DMS114 treated with DMSO at 0.1 percent for 48 hours (cell line): ENCODE results near the gene CCDC68.
"Not testable (repeated sequence)": the region's sequence is repeated elsewhere in the genome, so short reads cannot be mapped to it uniquely, and the experiment has no call there.

ENCODE experiments used
- DNase-seq: peaks from one replicate; lab custom pipeline; 2025; ENCODE audit not compliant: unreplicated experiment; lab: John Stamatoyannopoulos, UW

Gene CCDC68

GRCh38 chr18:54958704-54959625, at the start of gene CCDC68:
TSS of gene CCDC68 (minus strand) at chr18:54959461. CDS start at chr18:54942791, 16,670 bp downstream.
- no peak for DNase-seq

- no peak for DNase-seq
Observed at GRCh38 chr18:55007602-55008001, 48.3 kb upstream of the CCDC68 start.

- DNase-seq, result no peak
Observed at GRCh38 chr18:55003695-55004094, 44.4 kb upstream of the CCDC68 start.

- DNase-seq, result no peak
Observed at GRCh38 chr18:55002261-55002660, 43.0 kb upstream of the CCDC68 start.

- DNase-seq, result no peak
Observed at GRCh38 chr18:55001394-55002024, 42.2 kb upstream of the CCDC68 start.

GRCh38 chr18:55000529-55000928, 41.3 kb upstream of the CCDC68 start:
- no peak for DNase-seq

- DNase-seq, result no peak
Observed at GRCh38 chr18:54999016-54999415, 39.8 kb upstream of the CCDC68 start.

GRCh38 chr18:54995421-54996143, 36.3 kb upstream of the CCDC68 start:
- DNase-seq, result no peak

- no peak for DNase-seq
Observed at GRCh38 chr18:54991981-54992380, 32.7 kb upstream of the CCDC68 start.

- no peak for DNase-seq
Observed at GRCh38 chr18:54984908-54985307, 25.6 kb upstream of the CCDC68 start.

GRCh38 chr18:54983791-54984190, 24.5 kb upstream of the CCDC68 start:
- DNase-seq, result no peak

- peak; percentile 51 for DNase-seq
Observed at GRCh38 chr18:54983041-54983686, 23.9 kb upstream of the CCDC68 start.

GRCh38 chr18:54981076-54981475, 21.8 kb upstream of the CCDC68 start:
- no peak for DNase-seq

- DNase-seq, result no peak
Observed at GRCh38 chr18:54975598-54975997, 16.3 kb upstream of the CCDC68 start.

- no peak for DNase-seq
Observed at GRCh38 chr18:54973046-54973445, 13.8 kb upstream of the CCDC68 start.

- no peak for DNase-seq
Observed at GRCh38 chr18:54968807-54969206, 9.5 kb upstream of the CCDC68 start.

- DNase-seq, result not testable (repeated sequence)
Observed at GRCh38 chr18:54968237-54968636, 9.0 kb upstream of the CCDC68 start.

- DNase-seq, result no peak
Observed at GRCh38 chr18:54967786-54968185, 8.5 kb upstream of the CCDC68 start.

GRCh38 chr18:54964741-54965140, 5.5 kb upstream of the CCDC68 start:
- no peak for DNase-seq

- no peak for DNase-seq
Observed at GRCh38 chr18:54962919-54963645, 3.8 kb upstream of the CCDC68 start.
